Body of pancreas (tissue), 4 donors: ENCODE results near the gene LINC01488.

Experiments
- POLR2A ChIP-seq, 3 donors: fragments of 450-650 bp; IDR thresholded peaks; one replicate each; pipeline ENCODE4 v1.6.1; 2016; ENCODE audit warnings: antibody characterized with exemption in 3 of 3, mild to moderate bottlenecking in 2 of 3
- TF ChIP-seq, protein P1 (sequence below), 7 experiments: fragments of 450-650 bp in 4 of 7; fragments of 200-600 bp in 3 of 7; sonication (generic) in 3 of 7; IDR thresholded peaks; one replicate each; pipeline ENCODE4 v1.5.1; 2016 to 2019; ENCODE audit warnings: antibody characterized with exemption in 7 of 7

DNA sequence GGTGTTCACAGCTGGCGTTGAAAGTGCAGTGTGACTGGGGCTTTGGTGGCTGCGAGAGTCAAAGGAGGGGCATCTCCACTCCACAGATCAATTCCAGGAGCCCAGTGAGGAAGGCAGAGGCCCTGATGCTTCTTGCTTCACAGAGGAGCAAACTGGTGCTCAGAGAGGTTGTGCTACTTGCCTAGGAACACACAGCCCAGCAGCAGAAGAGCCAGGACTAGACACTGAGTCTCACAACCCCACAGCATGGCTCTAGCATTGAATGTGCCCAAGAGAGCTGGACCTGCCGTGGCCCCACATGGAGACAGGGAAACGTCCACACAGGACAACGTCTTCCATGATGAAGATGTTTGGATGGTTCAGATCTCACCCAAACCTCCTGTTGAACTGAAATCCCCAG lies 33.3 kb downstream of the LINC01488 start:
- TF ChIP-seq, protein P1, sequence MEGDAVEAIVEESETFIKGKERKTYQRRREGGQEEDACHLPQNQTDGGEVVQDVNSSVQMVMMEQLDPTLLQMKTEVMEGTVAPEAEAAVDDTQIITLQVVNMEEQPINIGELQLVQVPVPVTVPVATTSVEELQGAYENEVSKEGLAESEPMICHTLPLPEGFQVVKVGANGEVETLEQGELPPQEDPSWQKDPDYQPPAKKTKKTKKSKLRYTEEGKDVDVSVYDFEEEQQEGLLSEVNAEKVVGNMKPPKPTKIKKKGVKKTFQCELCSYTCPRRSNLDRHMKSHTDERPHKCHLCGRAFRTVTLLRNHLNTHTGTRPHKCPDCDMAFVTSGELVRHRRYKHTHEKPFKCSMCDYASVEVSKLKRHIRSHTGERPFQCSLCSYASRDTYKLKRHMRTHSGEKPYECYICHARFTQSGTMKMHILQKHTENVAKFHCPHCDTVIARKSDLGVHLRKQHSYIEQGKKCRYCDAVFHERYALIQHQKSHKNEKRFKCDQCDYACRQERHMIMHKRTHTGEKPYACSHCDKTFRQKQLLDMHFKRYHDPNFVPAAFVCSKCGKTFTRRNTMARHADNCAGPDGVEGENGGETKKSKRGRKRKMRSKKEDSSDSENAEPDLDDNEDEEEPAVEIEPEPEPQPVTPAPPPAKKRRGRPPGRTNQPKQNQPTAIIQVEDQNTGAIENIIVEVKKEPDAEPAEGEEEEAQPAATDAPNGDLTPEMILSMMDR (IDR thresholded peaks at IDR 0.05), result no peak
- TF ChIP-seq POLR2A (IDR thresholded peaks at IDR 0.05), result no peak
